Stimulated activated CD8-positive, alpha-beta memory T cell treated with anti-CD3 and anti-CD28 coated beads, Interleukin-15, amount 100 ng/mL, for 1 hour (primary cell): Measurements from ENCODE around the gene MRPL18.
"Not testable (repeated sequence)": the region's sequence is repeated elsewhere in the genome, so short reads cannot be mapped to it uniquely, and the experiment has no call there.

ENCODE experiments used
- DNase-seq: peaks from one replicate; pipeline ENCODE4 v3.0.0-alpha.2; 2020; ENCODE audit warnings: low read depth

MRPL18 gene

GRCh38 chr6:159817951-159818739, 27.9 kb downstream of the MRPL18 start:
- DNase-seq = no peak

- DNase-seq = no peak
Measured at GRCh38 chr6:159819098-159819497, 28.8 kb downstream of the MRPL18 start.

DNA sequence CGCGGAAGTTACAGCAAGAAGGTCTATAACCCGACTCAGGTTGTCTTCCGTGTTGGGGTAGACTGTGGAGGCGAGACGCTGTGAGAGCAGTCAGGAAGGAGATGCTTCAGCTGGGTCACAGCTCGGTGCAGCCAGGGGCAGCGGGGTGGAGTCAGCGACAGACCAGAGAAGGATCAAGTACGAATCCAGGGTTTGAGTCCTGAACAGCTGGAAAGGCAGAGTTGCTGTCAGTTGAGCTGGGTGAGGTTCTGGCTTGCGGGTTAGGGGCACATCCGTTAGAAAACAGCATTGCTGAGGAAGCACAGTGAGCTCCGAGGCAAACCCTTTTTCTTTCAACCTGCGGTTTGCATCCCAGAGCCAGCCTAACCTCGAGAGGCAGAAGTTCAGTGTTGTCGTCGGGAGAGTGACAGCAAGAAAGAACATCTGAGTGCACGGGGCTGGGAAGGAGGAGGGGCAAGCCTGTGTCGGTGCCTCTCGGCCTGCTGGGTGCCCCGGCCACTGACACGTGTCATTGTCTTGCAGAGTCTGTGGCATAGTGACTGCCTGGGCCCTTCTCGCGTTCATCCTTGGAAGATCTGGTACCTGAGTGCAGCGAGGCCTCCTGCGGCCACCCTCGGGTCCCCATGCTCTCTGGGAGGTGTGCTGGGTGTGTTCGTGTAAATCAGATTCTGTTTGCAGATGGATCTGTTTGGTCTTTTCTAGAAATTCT, 29.8 kb downstream of the MRPL18 start:
- DNase-seq = no peak

DNA sequence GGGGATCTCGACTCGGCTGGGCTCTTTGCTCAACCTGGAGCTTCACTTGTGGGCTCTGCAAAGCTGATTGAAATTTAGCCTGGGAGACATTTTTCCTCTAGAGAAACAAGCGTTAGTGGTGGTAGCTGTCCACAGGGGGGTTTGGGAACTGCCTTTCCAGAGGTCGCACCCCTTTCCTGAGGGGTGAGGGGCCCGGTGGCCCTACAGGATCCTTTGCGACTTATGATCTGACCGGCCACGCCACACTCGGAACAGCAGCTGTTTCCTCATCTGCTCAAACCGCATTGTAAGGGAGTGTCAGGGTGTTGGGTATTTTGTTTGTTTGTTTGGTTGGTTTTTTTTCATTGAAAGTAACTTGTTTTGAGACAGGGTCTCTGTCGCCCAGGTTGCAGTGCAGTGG, 30.9 kb downstream of the MRPL18 start:
- no peak for DNase-seq

DNA sequence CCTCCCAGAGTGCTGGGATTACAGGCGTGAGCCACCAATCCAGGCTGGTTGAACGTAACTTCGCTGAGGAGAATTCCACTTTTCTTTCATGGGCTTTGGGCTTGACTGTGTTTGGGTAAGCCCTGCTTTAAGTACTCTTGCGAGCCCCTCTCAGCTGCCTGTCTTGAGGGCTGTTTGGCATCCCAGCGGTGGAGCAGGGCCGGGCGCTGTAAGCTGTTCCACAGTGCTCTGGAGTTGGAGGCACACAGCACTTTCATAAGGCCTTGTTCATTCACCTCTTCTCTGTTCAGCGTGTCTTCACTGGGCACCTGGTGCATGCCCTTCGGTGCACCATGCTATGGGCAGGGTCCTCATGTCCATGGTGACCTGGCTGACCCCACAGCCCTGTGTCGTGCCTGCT, 31.5 kb downstream of the MRPL18 start:
- no peak for DNase-seq

DNA sequence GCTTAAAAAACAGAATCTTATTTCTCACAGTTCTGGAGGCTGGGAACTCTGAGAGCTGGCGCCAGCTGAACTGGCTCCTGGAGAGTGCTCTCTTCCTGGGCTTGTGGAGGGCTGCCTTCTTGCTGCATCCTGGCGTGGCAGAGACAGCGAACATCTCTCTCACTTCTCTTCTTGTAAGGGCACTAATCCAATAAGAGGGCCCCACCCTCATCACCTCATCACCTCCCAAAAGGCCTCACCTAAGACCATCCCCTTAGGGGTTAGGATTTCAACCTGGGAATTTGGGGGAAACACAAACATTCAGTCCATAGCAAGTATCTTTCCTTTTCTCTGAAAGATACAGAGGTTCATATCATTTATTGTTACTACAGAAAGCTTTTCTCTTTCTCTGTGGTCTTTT, 33.7 kb downstream of the MRPL18 start:
- no peak for DNase-seq

DNA sequence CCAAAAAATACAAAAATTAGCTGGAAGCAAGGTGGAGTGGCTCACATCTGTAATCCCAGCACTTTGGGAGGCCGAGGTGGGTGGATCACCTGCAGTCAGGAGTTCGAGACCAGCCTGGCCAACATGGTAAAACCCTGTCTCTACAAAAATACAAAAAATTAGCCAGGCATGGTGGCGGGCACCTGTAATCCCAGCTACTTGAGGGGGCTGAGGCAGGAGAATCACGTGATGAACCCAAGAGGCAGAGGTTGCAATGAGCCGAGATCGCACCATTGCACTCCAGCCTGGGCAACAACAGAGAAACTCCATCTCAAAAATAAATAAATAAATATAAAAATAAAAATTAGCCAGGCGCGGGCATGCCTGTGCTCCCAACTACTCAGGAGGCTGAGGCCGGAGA, 34.4 kb downstream of the MRPL18 start:
- not testable (repeated sequence) for DNase-seq

- DNase-seq = no peak
Measured at GRCh38 chr6:159826004-159826403, 35.7 kb downstream of the MRPL18 start.

- no peak for DNase-seq
Measured at GRCh38 chr6:159826968-159827647, 36.8 kb downstream of the MRPL18 start.

DNA sequence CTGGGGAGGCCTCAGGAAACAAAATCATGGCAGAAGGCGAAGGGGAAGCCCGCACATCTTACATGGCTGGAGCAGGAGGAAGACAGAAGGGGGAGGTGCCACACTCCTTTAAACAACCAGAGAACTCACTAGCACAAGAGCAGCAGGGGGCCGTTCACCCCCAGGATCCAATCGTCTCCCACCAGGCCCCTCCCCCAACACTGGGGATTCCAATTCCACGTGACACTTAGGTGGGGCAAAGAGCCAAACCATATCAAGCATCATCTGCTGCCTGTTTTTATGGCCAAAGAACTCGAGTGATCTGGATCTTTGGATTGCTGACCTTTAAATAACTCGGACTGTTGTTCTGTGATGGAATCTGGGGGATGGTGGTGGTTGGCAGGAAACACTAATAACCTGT, 37.8 kb downstream of the MRPL18 start:
- DNase-seq = no peak

DNA sequence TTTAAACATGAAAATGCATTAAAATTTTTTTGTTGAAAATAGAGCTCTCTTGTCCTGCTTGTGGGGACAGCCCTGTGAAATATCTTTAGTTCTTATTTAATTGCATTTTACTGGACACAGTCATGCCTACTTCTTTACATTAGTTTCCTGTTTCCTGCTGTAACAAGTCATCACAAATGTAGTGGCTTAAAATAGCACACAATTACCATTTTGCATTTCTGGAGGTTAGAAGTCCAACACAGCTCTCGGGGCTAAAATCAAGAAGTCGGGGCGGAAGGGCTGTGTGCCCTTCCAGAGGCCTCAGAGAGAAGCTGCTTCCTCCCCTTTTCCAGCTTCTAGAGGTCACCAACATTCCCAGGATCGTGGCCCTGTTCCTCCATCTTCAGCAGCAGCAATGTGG, 39.3 kb downstream of the MRPL18 start:
- DNase-seq = no peak

- no peak for DNase-seq
Measured at GRCh38 chr6:159830501-159831372, 40.5 kb downstream of the MRPL18 start.

GRCh38 chr6:159831373-159831679, 41.1 kb downstream of the MRPL18 start:
- no peak for DNase-seq

DNA sequence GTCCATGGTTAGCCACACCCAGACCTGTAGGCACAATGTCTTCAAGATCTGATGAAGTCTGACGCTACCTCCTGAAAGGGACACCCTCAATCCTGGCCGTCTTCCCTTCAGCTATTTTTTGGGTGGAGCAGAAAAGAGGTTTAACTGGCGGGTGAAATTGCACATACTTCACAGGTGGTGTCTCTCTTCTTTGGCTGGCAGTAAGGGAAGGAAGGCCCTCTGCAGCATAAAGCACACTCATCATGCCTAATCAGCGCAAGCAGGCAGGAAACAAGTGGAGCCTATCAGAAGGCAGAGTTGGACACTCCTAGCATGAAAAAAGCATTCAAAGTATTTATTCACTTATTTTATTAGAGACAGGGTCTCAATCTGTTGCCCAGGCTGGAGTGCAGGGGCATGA, 42.7 kb downstream of the MRPL18 start:
- DNase-seq = no peak

GRCh38 chr6:159833556-159833955, 43.3 kb downstream of the MRPL18 start:
- no peak for DNase-seq

GRCh38 chr6:159833997-159834603, 43.8 kb downstream of the MRPL18 start:
- DNase-seq = no peak

GRCh38 chr6:159836718-159837490, 46.6 kb downstream of the MRPL18 start:
- DNase-seq = no peak

DNA sequence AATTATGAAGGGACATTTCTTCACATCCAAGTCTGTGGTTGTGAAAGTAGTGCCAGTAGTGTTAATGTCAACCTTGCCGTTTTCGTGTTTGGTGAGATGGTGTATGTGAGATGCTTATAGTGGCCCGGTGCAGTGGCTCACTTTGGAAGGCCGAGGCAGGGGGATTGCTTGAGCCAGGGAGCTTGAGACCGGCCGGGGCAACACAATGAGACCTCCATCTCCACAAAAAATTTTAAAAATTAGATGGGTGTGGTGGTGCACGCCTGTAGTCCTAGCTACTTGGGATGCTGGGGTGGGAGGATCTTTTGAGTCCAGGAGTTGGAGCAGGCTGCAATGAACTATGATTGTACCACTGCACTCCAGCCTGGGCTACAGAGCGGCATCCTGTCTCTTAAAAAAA, 47.2 kb downstream of the MRPL18 start:
- DNase-seq = no peak

GRCh38 chr6:159838020-159838744, 47.9 kb downstream of the MRPL18 start:
- DNase-seq = no peak

DNA sequence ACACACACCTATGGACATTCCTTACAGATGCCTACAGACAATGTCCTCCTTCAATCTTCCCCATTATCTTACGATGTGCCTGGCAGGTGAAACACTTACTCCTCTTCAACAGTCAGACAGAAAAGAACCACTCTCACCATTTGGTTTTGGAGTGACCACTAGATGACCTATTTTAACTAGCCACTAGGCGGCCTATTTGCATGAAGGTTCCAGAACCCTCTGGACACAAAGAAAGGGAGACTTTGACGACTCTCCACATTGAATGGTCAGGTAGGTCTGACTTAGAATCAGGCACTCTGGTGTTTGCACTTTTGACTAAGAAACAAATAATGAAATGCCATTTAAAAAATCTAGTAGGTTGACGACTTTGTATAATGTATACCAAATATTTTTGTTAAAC, 51.8 kb downstream of the MRPL18 start:
- no peak for DNase-seq
